K562 (cell line): ENCODE measurements around the gene FOXM1. TPM values are rescaled to one million over a fixed set of nuclear protein-coding genes. Genes with fewer than 3 reads are reported as not detected.

Experiments
- ARID2 ChIP-seq: fragments of 450-650 bp; IDR thresholded peaks from 2 replicates; pipeline ENCODE4 v1.6.1; 2017; ENCODE audit warnings: antibody characterized with exemption, mild to moderate bottlenecking
- BDP1 ChIP-seq: IDR thresholded peaks from 3 replicates; pipeline ENCODE4 v1.6.1; 2011; ENCODE audit not compliant: insufficient read length, insufficient read depth
- CHD1 ChIP-seq: fragments of 200-600 bp; sonication (generic); IDR thresholded peaks from one replicate; pipeline ENCODE4 v1.6.1; 2012; ENCODE audit warnings: mild to moderate bottlenecking, moderate library complexity, low read length, inconsistent platforms
- FOS ChIP-seq: IDR thresholded peaks from 3 replicates; pipeline ENCODE4 v1.6.1; 2011; ENCODE audit not compliant: insufficient read length; ENCODE audit errors: extremely low read depth
- KAT2B ChIP-seq: IDR thresholded peaks from one replicate; pipeline ENCODE4 v1.6.1; 2012; ENCODE audit warnings: low read depth, mild to moderate bottlenecking, control low read depth, inconsistent platforms, low read length, moderate library complexity
- MAFK ChIP-seq: IDR thresholded peaks from 2 replicates; pipeline ENCODE4 v1.6.1; 2011; ENCODE audit warnings: low read length, improper control_type of control experiment
- MCM5 ChIP-seq: fragments of 450-650 bp; IDR thresholded peaks from 2 replicates; pipeline ENCODE4 v1.6.1; 2016; ENCODE audit warnings: low read depth
- MLX ChIP-seq, 2 experiments: fragments of 450-650 bp in 1 of 2; sonication (generic) in 1 of 2; formaldehyde crosslinking; conservative IDR thresholded peaks; 2 replicates each; pipeline versions ENCODE4 v1.4.0 to v1.8.1; 2020 to 2022; ENCODE audit warnings: mild to moderate bottlenecking in 1 of 2, missing genetic modification reagents in 1 of 2
- MNT ChIP-seq, 2 experiments: fragments of 450-650 bp; conservative IDR thresholded peaks; 2 replicates each; pipeline ENCODE4 v1.6.1; 2017; ENCODE audit warnings: mild to moderate bottlenecking in 2 of 2, moderate library complexity in 2 of 2
- MXI1 ChIP-seq: IDR thresholded peaks from 2 replicates; pipeline ENCODE4 v1.6.1; 2011; ENCODE audit warnings: low read depth, mild to moderate bottlenecking, improper control_type of control experiment, low read length
- RFX7 ChIP-seq: fragments of 250-450 bp; sonication (Bioruptor Pico); IDR thresholded peaks from 2 replicates; pipeline ENCODE4 v1.5.1; 2021; ENCODE audit warnings: mild to moderate bottlenecking
- SRSF9 ChIP-seq: fragments of 200-400 bp; formaldehyde crosslinking; IDR thresholded peaks from 2 replicates; pipeline ENCODE4 v1.6.1; 2017; ENCODE audit warnings: low read depth, low read length, borderline replicate concordance
- SUPT5H ChIP-seq: fragments of 450-650 bp; IDR thresholded peaks from 2 replicates; pipeline ENCODE4 v1.6.1; 2016
- TCFL5 ChIP-seq: fragments of 250-450 bp; sonication (Bioruptor Pico); conservative IDR thresholded peaks from 2 replicates; pipeline ENCODE4 v1.6.1; 2021; ENCODE audit warnings: mild to moderate bottlenecking, moderate library complexity, matching md5 sums
- TEAD1 ChIP-seq, 2 experiments: fragments of 450-650 bp in 1 of 2; sonication (generic) in 1 of 2; formaldehyde crosslinking; IDR thresholded peaks; 2 replicates each; pipeline versions ENCODE4 v1.4.0 to v1.8.0; 2020 to 2022; ENCODE audit warnings: mild to moderate bottlenecking in 2 of 2, missing genetic modification reagents in 1 of 2
- ZBTB12 ChIP-seq: fragments of 250-450 bp; sonication (Bioruptor Pico); IDR thresholded peaks from 2 replicates; pipeline ENCODE4 v1.4.0; 2020
- ZEB2 ChIP-seq: fragments of 450-650 bp; IDR thresholded peaks from 2 replicates; pipeline ENCODE4 v1.6.1; 2016
- ZFX ChIP-seq: sonication (generic); formaldehyde crosslinking; IDR thresholded peaks from 2 replicates; pipeline ENCODE4 v1.8.0; 2022; ENCODE audit warnings: mild to moderate bottlenecking, missing genetic modification reagents, moderate library complexity
- ZNF184 ChIP-seq: sonication (generic); formaldehyde crosslinking; IDR thresholded peaks from 2 replicates; pipeline ENCODE4 v1.5.0; 2020; ENCODE audit warnings: missing genetic modification reagents
- ZNF239 ChIP-seq: fragments of 250-450 bp; sonication (Bioruptor Pico); IDR thresholded peaks from 2 replicates; pipeline ENCODE4 v1.4.0; 2020; ENCODE audit warnings: mild to moderate bottlenecking
- polyA plus RNA-seq, 8 experiments: library from polyadenylated mRNA; depleted of rRNA in 4 of 8; stranded (reverse) in 5 of 8; unstranded in 3 of 8; fragments of >200 nt; fragmentation: Nextera tagmentation in 2 of 8; fragmentation: Illumina TruSeq in 1 of 8; extraction: Ambion mirVana in 2 of 8; extraction: Trizol in 1 of 8; gene quantifications; 2 replicates each; pipeline versions ENCODE4 v1.2.1 to v1.2.3, GENCODE V29; 2011 to 2014; ENCODE audit warnings: inconsistent platforms in 1 of 8, missing spikeins in 1 of 8
- total RNA-seq, 7 experiments: library from RNA; depleted of rRNA in 6 of 7; stranded (reverse); fragments of >200 nt in 6 of 7; fragmentation: Illumina TruSeq in 2 of 7; extraction: Trizol in 2 of 7; gene quantifications; 2 replicates each; pipeline versions ENCODE4 v1.2.1 to v1.2.3, GENCODE V29; 2011 to 2021; ENCODE audit warnings: low replicate concordance in 1 of 7
- TF ChIP-seq, protein P1 (sequence below): sonication (generic); formaldehyde crosslinking; IDR thresholded peaks from 2 replicates; pipeline ENCODE4 v1.9.0; 2022; ENCODE audit warnings: mild to moderate bottlenecking, missing genetic modification reagents
- TF ChIP-seq, protein P2 (sequence below): fragments of 250-450 bp; sonication (Bioruptor Pico); IDR thresholded peaks from 2 replicates; pipeline ENCODE4 v1.5.0; 2021

The FOXM1 gene
- total and polyA plus RNA-seq, 9 of the 15 experiments (the other 6 are each of a cell fraction or from before 2014, with no cell fraction given) = 8.9 to 46.9 (median 17.2) TPM

DNA sequence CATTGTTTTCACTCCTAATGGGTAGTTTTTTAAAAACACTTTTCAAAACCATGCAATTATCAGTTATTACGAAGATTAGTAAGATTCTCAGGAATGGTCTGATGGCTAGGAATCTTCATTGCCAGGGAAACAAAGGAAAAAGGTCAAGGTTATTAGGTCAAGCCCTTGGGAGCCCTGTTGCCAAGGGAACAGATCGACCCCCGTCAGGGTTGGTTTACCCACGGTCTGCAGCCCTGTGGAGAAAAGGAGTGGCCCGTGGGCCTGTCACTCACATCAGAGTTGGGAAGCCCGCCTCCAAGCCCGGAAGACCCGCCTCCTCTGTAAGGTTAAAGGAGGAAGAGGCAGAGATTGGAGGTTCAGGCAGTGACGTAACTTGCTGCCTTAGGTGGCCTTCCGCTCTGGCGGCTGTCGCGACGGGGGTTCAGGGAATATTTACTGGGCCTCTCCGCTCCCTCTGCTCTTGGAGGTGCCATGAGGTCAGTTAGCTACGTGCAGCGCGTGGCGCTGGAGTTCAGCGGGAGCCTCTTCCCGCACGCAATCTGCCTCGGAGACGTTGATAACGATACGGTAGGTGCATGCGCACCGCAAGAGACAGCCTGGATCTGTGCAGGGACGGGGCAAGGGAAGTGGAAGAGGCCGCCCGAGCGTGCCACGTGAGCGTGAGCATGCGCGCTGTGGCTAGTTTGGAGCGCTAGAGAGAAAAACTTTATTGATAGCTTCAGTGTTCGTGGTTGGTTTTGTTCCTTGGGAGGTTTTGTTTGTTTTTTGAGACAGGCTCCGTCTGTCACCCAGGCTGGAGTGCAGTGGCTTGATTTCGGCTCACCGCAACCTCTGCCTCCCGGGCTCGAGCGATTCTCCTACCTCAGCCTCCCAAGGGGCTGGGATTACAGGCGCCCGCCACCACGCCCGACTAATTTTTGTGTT lies 64.4 kb downstream of the FOXM1 start, which contains the start of gene ITFG2 (continued):
- TF ChIP-seq, protein P1, sequence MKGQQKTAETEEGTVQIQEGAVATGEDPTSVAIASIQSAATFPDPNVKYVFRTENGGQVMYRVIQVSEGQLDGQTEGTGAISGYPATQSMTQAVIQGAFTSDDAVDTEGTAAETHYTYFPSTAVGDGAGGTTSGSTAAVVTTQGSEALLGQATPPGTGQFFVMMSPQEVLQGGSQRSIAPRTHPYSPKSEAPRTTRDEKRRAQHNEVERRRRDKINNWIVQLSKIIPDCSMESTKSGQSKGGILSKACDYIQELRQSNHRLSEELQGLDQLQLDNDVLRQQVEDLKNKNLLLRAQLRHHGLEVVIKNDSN = peak; percentile 87
- TF ChIP-seq BDP1 (no peak), SRSF9 (no peak), TEAD1 (CRISPR knock-in tag; IDR thresholded peaks at IDR 0.05) (no peak), ZFX (CRISPR knock-in tag) (peak; percentile 98), KAT2B (no peak), ARID2 (no peak), MLX (CRISPR knock-in tag; conservative IDR thresholded peaks at IDR 0.05) (no peak), SUPT5H (peak; percentile 97), ZBTB12 (CRISPR knock-in tag) (peak; percentile 62), MNT (conservative IDR thresholded peaks at IDR 0.05) (peak; percentile 92 to 96), ZNF239 (no peak), ZNF184 (CRISPR knock-in tag) (no peak), MCM5 (no peak), MXI1 (peak; percentile 78), FOS (peak; percentile 42), MAFK (no peak; the same call in 1 of the 2 replicates), TCFL5 (CRISPR knock-in tag) (no peak), CHD1 (no peak), ZEB2 (0 out of 2 replicates have a peak, but pooled peaks have one; percentile 15), RFX7 (CRISPR knock-in tag) (no peak)
- TF ChIP-seq, protein P2, sequence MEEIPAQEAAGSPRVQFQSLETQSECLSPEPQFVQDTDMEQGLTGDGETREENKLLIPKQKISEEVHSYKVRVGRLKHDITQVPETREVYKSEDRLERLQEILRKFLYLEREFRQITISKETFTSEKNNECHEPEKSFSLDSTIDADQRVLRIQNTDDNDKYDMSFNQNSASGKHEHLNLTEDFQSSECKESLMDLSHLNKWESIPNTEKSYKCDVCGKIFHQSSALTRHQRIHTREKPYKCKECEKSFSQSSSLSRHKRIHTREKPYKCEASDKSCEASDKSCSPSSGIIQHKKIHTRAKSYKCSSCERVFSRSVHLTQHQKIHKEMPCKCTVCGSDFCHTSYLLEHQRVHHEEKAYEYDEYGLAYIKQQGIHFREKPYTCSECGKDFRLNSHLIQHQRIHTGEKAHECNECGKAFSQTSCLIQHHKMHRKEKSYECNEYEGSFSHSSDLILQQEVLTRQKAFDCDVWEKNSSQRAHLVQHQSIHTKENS (CRISPR knock-in tag) = no peak
